Measurements from ENCODE around the gene NOX3.

Gene NOX3

GRCh38 chr6:155432293-155432692 is 23.3 kb downstream of the NOX3 start:
- H3K9me3 ChIP-seq (ENCODE audit: insufficient read depth, low read depth, low read length): no peaks in the 10 kb centered on the region
- no peaks in the 10 kb centered on the region for H3K9me2 ChIP-seq (replicated peaks; ENCODE audit: low read depth, low read length)
- no peak for TF ChIP-seq EZH2phosphoT487 (IDR thresholded peaks at IDR 0.05; ENCODE audit: borderline replicate concordance)
- no peak for TF ChIP-seq CTCF (conservative IDR thresholded peaks at IDR 0.05; ENCODE audit: low read length)
- no peak overlapping the region for H3K4me2 ChIP-seq (ENCODE audit: low read depth, low read length, poor library complexity, severe bottlenecking)
- no peaks in the 10 kb centered on the region for H3K4me1 ChIP-seq (ENCODE audit: insufficient read depth, low read length, poor library complexity, severe bottlenecking)
- no peaks in the 10 kb centered on the region for H3F3A ChIP-seq (ENCODE audit: low read depth)
- H3K4me3 ChIP-seq (ENCODE audit: low read length, poor library complexity, severe bottlenecking): no peak overlapping the region
- H3K36me3 ChIP-seq (ENCODE audit: insufficient read depth, low read length): no peaks in the 10 kb centered on the region
- no peak overlapping the region for H3K9ac ChIP-seq (ENCODE audit: low read depth, low read length, poor library complexity, severe bottlenecking)
- no peaks in the 10 kb centered on the region for H3K79me2 ChIP-seq (ENCODE audit: insufficient read depth, low read length)
- H3K27me3 ChIP-seq (ENCODE audit: insufficient read depth, low read length, poor library complexity, severe bottlenecking): no peaks in the 10 kb centered on the region
- H4K20me1 ChIP-seq (ENCODE audit: insufficient read depth, low read length, poor library complexity, severe bottlenecking): no peaks in the 10 kb centered on the region
- H2AFZ ChIP-seq (ENCODE audit: low read length): no peak overlapping the region

GRCh38 chr6:155429321-155429893 is 26.2 kb downstream of the NOX3 start:
- no peak overlapping the region for H3K4me2 ChIP-seq (ENCODE audit: low read depth, low read length, poor library complexity, severe bottlenecking)
- no peak overlapping the region for H3K4me3 ChIP-seq (ENCODE audit: low read length, poor library complexity, severe bottlenecking)
- H3K9ac ChIP-seq (ENCODE audit: low read depth, low read length, poor library complexity, severe bottlenecking): no peak overlapping the region
- H3K9me2 ChIP-seq (replicated peaks; ENCODE audit: low read depth, low read length): no peaks in the 10 kb centered on the region
- H3F3A ChIP-seq (ENCODE audit: low read depth): no peaks in the 10 kb centered on the region
- H3K4me1 ChIP-seq (ENCODE audit: insufficient read depth, low read length, poor library complexity, severe bottlenecking): no peaks in the 10 kb centered on the region
- no peaks in the 10 kb centered on the region for H3K36me3 ChIP-seq (ENCODE audit: insufficient read depth, low read length)
- H3K79me2 ChIP-seq (ENCODE audit: insufficient read depth, low read length): no peaks in the 10 kb centered on the region
- H4K20me1 ChIP-seq (ENCODE audit: insufficient read depth, low read length, poor library complexity, severe bottlenecking): no peaks in the 10 kb centered on the region
- no peaks in the 10 kb centered on the region for H3K27me3 ChIP-seq (ENCODE audit: insufficient read depth, low read length, poor library complexity, severe bottlenecking)
- no peak overlapping the region for H2AFZ ChIP-seq (ENCODE audit: low read length)
- no peaks in the 10 kb centered on the region for H3K9me3 ChIP-seq (ENCODE audit: insufficient read depth, low read depth, low read length)
- TF ChIP-seq EZH2phosphoT487 (IDR thresholded peaks at IDR 0.05; ENCODE audit: borderline replicate concordance) (no peak), CTCF (conservative IDR thresholded peaks at IDR 0.05; ENCODE audit: low read length) (no peak)

- H3K27me3 ChIP-seq (ENCODE audit: insufficient read depth, low read length, poor library complexity, severe bottlenecking): no peaks in the 10 kb centered on the region
- H3K9me3 ChIP-seq (ENCODE audit: insufficient read depth, low read depth, low read length): no peaks in the 10 kb centered on the region
- no peak overlapping the region for H2AFZ ChIP-seq (ENCODE audit: low read length)
- TF ChIP-seq EZH2phosphoT487 (IDR thresholded peaks at IDR 0.05; ENCODE audit: borderline replicate concordance) (no peak), CTCF (conservative IDR thresholded peaks at IDR 0.05; ENCODE audit: low read length) (no peak)
- H3K9me2 ChIP-seq (replicated peaks; ENCODE audit: low read depth, low read length): no peaks in the 10 kb centered on the region
- no peaks in the 10 kb centered on the region for H3K4me1 ChIP-seq (ENCODE audit: insufficient read depth, low read length, poor library complexity, severe bottlenecking)
- no peaks in the 10 kb centered on the region for H3F3A ChIP-seq (ENCODE audit: low read depth)
- no peaks in the 10 kb centered on the region for H3K79me2 ChIP-seq (ENCODE audit: insufficient read depth, low read length)
- no peak overlapping the region for H3K9ac ChIP-seq (ENCODE audit: low read depth, low read length, poor library complexity, severe bottlenecking)
- no peak overlapping the region for H3K4me3 ChIP-seq (ENCODE audit: low read length, poor library complexity, severe bottlenecking)
- H3K4me2 ChIP-seq (ENCODE audit: low read depth, low read length, poor library complexity, severe bottlenecking): no peak overlapping the region
- H4K20me1 ChIP-seq (ENCODE audit: insufficient read depth, low read length, poor library complexity, severe bottlenecking): no peaks in the 10 kb centered on the region
- H3K36me3 ChIP-seq (ENCODE audit: insufficient read depth, low read length): no peaks in the 10 kb centered on the region
Measured at GRCh38 chr6:155426408-155426945, 29.2 kb downstream of the NOX3 start.
